Retinal pigment epithelial cell (primary cell): Measurements from ENCODE around the gene ZNF83.
A peak's percentile ranks its signal among the peaks of the same experiment; 100 is the strongest.
"Not testable (repeated sequence)": the region's sequence is repeated elsewhere in the genome, so short reads cannot be mapped to it uniquely, and the experiment has no call there.

Experiments used
- DNase-seq: peaks from one replicate; pipeline ENCODE4 v3.0.0-alpha.2; 2010; ENCODE audit warnings: low read depth
- H3K4me3 ChIP-seq: 2 replicates; pipeline ENCODE4 v1.5.1; 2011; ENCODE audit warnings: mild to moderate bottlenecking, low read length, control low read depth, moderate library complexity
- CTCF ChIP-seq: conservative IDR thresholded peaks from 2 replicates; pipeline ENCODE4 v1.5.1; 2011; ENCODE audit warnings: low read depth, low read length, control low read depth, inconsistent platforms

ZNF83 gene

GRCh38 chr19:52600639-52601024 lies 37.5 kb downstream of the ZNF83 start:
- peak overlapping the region; percentile 72 for H3K4me3 ChIP-seq
- no peak for TF ChIP-seq CTCF
- DNase-seq = no peak

GRCh38 chr19:52599241-52599640 lies 38.9 kb downstream of the ZNF83 start:
- DNase-seq = no peak
- H3K4me3 ChIP-seq = no peak overlapping the region
- no peak for TF ChIP-seq CTCF

GRCh38 chr19:52593441-52593840 lies 44.7 kb downstream of the ZNF83 start:
- H3K4me3 ChIP-seq, DNase-seq: not testable (repeated sequence)

GRCh38 chr19:52592301-52592700 lies 45.9 kb downstream of the ZNF83 start:
- H3K4me3 ChIP-seq = no peak overlapping the region
- TF ChIP-seq CTCF = no peak
- DNase-seq = no peak

- TF ChIP-seq CTCF = no peak
- no peak for DNase-seq
- H3K4me3 ChIP-seq = no peak overlapping the region
Measured at GRCh38 chr19:52590728-52591127, 47.4 kb downstream of the ZNF83 start.

GRCh38 chr19:52585604-52586003 lies 52.6 kb downstream of the ZNF83 start:
- DNase-seq = no peak
- no peak for TF ChIP-seq CTCF
- H3K4me3 ChIP-seq = no peak overlapping the region

- TF ChIP-seq CTCF = no peak
- DNase-seq = no peak
- no peak overlapping the region for H3K4me3 ChIP-seq
Measured at GRCh38 chr19:52584736-52585440, 53.3 kb downstream of the ZNF83 start.
